HG02610 (cell line): ENCODE measurements around the gene LRCH2.
"Not testable (repeated sequence)": the region's sequence is repeated elsewhere in the genome, so short reads cannot be mapped to it uniquely, and the experiment has no call there.

Experiments used
- ATAC-seq: cut with Tn5 transposase; IDR thresholded peaks from one replicate; pipeline ENCODE4 v1.9.1; 2021; ENCODE audit warnings: mild to moderate bottlenecking, moderate library complexity; ENCODE audit not compliant: unreplicated experiment

The LRCH2 gene

DNA sequence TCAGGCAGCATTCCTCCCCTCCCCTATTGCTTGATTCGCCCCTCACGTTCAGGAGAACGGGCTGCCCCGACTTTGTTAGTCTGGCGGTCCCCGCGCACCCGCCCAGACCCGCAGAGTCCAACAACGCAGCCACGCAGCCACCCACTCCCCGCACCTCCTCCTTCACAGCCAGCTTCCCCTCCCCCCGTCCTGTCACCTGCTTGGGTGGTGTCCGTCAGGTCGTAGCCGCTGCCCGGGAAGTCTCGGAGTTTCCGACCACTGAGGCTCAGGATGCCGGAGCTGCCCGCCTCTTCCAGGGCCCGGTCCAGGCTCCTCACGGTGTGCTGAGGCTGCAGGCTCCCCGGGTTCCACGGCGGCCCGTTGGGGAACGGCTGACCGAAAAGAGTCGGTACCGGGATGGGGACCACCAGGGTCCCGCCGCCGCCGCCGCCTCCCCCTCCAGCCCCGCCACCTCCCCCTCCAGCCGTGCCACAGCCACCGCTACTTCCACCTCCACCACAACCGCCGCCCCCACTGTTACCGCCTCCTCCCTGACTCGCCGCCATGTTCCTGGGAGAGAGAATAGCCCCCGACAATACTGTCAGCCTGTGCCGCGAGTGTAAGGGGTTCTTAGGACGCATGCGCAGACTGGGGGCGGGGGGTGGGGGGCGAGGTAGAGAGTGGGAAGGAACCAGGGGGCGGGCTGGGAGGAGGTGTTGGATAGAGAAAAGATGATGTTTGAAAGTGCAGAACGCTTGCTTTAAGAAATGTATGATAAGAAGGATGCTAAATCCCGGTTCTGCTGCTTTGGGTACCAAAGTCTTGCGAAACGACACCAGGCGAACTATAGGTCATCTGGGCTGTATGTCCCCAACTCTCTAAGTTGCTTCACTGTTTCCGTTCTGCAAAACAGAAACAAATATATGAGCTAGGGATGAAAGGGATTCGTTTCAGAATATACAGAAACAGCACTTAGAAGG lies at the start of gene LRCH2:
TSS of gene LRCH2 (minus strand) at position 600 of the 959 bp plus-strand sequence. CDS start at position 545, 55 bp downstream.
- ATAC-seq, result no peak

- ATAC-seq, result no peak
Measured at GRCh38 chrX:115269051-115269683, 35.3 kb upstream of the LRCH2 start.

DNA sequence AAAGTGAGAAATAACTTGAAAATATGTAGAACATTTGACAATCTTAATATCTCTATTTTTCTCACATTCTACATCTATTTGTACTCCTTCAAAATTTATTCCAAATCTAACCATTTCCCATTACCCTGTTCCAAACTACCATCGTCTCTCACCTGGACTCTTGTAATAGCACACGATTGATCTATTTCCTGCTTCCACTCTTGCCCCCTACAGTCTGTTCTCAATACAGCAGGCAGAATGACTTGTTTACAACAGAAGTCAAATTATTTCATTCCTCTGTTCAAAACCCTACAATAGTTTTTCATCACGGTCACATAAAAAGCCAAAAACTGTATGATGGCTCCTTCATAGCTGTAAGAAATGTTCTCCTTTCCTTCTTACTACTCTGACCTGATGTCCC lies 34.5 kb upstream of the LRCH2 start:
- no peak for ATAC-seq

- ATAC-seq, result no peak
Measured at GRCh38 chrX:115266300-115266699, 32.4 kb upstream of the LRCH2 start.

DNA sequence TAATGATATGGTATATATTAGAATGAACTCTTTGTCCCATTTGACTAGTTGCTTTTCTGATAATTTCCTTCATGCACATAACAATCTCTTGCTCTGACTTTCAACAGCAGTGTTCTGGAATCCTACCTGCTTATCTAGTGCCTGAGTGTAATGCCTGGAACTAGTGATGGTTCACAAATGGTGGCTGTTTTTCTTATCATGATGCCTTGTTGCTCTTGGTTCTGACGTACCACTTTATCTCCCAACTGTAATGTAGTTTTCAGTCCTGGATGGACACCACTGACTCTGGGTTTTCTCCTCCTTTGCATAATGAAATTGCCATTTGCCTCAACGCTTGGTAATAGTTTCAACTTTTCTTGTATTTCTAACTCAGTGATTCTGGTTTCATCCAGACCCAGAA lies 30.1 kb upstream of the LRCH2 start:
- no peak for ATAC-seq

GRCh38 chrX:115261148-115261547 lies 27.3 kb upstream of the LRCH2 start:
- no peak for ATAC-seq

- no peak for ATAC-seq
Measured at GRCh38 chrX:115260330-115260729, 26.4 kb upstream of the LRCH2 start.

DNA sequence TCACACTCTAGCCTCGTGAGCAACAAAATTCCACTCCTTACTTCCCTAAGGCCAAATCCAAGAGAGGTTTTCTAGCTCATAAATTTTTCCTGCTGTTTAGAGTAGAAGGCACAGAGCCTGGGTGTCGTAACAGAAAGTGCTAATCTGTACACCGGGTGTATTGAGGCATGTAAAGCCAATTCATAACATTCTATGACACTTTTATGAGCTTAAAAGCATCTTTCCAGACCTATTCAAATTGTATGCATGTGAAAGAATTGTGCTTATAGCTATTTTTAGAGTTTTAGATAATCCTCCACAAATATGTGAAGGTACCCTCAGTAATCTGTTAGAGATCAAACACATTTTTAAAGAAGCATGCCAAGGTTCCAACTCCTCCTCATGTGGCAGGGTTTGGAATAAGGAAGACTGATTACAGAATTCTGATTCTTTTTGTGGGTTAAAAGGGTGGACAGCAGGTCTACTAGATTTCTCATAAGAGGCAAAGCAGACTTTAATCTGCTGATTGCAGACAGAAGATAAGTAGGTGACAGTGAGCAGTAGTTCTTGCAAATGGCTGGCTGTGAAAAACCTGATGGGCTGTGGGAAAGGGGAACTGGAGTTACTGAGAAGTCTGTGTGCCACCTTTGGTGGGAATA lies 25.5 kb upstream of the LRCH2 start:
- no peak for ATAC-seq

DNA sequence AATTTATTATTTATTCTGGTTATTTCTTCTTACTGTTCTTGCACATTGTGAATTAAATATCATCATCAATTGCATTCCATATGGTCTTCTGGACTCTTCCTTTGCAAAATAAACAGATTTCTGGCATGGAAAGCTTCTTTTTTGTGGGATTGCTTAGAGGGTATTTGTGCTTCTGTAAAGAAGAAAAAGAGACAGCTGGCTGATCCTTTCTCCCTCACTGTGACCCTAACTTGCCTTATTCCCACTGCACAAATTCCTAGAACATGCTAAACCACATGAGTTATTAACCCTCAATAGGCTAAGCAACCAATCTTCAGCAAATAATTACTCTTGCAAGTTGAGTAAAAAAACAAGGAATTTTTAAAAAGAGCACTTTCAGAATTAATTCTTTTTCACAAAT lies 23.8 kb upstream of the LRCH2 start:
- no peak for ATAC-seq

DNA sequence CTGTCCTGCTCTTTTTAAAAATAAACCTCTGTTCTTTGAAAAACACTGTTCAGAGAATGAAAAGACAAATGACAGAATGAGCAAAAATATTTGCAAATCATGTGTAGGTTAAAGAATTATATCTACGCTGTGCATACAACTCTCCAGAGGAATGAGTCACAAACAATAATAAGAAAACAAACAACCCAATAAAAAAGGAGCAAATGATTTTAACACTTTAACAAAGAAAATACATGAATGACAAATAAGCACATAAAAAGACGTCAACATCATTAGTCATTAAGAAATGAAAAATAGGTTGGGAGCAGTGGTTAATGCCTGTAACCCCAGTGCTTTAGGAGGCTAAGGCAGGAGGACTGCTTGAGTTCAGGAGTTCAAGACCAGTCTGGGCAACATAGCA lies 21.1 kb upstream of the LRCH2 start:
- ATAC-seq, result no peak

DNA sequence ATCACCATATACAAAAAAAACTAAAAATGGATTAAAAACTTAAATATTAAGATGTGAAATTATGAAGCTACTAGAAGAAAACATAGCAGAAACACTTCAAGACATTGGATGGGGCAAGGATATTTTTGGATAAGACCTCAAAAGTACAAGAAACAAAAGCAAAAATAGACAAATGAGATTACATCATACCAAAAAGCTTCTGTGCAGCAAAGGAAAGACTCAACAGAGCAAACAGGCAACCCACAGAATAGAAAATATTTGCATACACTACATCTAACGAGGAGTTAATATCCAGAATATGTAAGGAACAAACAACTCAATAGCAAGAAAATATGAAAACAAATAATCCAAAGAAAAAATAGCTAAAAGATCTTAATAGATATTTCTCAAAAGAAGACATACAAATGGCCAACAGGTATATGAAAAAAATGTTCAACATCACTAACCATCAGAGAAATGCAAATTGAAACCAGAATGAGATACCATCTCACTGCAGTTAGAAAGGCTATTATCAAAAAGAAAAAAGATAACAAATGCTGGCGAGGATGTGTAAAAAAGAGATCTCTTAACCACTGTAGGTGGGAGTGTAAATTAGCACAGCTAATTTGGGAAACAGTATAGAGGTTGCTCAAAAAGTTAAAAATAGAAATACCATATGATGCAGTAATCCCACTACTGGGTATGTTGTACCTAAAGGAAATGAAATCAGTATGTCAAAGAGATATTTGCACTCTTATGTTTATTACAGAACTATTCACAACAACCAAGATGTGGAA lies 17.8 kb upstream of the LRCH2 start:
- no peak for ATAC-seq

GRCh38 chrX:115237056-115237455 lies 3.2 kb upstream of the LRCH2 start:
- ATAC-seq, result no peak

- no peak for ATAC-seq
Measured at GRCh38 chrX:115236560-115236959, 2.7 kb upstream of the LRCH2 start.

- ATAC-seq, result no peak
Measured at GRCh38 chrX:115234461-115234860, 565 bp upstream of the LRCH2 start.

- no peak for ATAC-seq
Measured at GRCh38 chrX:115232933-115233496, 881 bp downstream of the LRCH2 start.

- no peak for ATAC-seq
Measured at GRCh38 chrX:115229337-115230003, 4.4 kb downstream of the LRCH2 start.

DNA sequence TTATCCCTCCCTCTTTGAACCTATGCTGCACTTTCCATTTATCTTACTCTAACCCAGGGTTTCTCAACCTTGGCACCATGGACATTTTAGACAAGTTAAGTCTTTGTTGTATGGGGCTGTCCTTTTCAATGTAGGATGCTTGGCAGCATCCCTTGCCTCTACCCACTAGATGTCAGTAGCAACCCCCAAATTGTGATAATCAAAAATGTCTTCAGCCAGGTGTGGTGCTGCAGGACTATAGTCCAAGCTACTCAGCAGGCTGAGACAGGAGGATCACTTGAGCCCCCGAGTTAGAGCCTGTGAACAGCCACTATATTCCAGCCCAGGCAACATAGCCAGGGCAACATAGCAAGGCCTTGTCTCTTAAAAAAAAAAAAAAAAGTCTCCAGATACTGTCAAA lies 7.0 kb downstream of the LRCH2 start:
- no peak for ATAC-seq

GRCh38 chrX:115217346-115217745 lies 16.6 kb downstream of the LRCH2 start:
- ATAC-seq, result not testable (repeated sequence)

DNA sequence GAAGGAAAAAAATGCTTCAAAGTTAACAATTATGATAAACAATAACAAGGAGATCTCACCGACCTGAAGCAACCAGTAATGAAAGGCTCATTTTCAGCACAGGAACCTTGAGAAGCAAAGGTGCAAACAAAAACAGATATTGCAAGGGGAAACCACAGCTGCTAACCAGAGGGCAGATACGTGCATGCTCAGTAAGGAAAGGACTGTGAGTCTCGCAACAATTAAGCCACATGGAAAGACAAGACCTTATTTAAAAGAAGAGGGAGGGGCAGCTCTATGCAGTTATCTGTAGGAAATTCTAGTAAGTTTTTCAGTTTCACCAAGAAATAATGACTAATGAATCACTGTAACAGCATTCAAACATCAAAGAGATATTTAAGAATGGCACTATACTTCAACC lies 19.3 kb downstream of the LRCH2 start:
- ATAC-seq, result no peak

- no peak for ATAC-seq
Measured at GRCh38 chrX:115214151-115214550, 19.7 kb downstream of the LRCH2 start.
